ENCODE data around the gene HNRNPA0.

The HNRNPA0 gene

DNA sequence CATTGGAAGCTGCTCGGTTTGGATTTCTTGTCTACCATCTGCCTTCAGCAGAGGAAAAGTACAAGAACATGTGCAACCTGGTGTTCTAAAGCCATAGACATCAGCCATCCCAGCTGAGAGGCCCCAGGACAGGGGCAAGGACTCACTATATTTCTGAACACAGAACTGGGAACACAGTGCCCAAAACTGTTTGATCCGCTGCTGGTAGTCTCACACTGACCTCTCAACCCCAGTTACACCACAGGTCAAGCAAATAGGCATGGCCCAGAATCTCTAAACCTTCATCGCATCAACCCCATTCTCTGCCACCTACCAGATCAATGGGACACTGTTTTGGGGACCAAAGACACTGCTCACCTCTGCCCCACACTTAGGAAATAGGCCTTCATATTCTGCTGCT is 20.2 kb downstream of the HNRNPA0 start:
- TF ChIP-seq ARNTL (CRISPR knock-in tag; IDR thresholded peaks at IDR 0.05; ENCODE audit: borderline replicate concordance, low read depth) (no peak), GLIS3 (CRISPR knock-in tag; IDR thresholded peaks at IDR 0.05) (no peak), TSHZ2 (CRISPR knock-in tag; IDR thresholded peaks at IDR 0.05) (no peak), ZC3H10 (CRISPR knock-in tag; IDR thresholded peaks at IDR 0.05) (no peak), ZNF70 (CRISPR knock-in tag; IDR thresholded peaks at IDR 0.05) (no peak), ISL1 (CRISPR knock-in tag; IDR thresholded peaks at IDR 0.05) (no peak)
- TF ChIP-seq, protein P1, sequence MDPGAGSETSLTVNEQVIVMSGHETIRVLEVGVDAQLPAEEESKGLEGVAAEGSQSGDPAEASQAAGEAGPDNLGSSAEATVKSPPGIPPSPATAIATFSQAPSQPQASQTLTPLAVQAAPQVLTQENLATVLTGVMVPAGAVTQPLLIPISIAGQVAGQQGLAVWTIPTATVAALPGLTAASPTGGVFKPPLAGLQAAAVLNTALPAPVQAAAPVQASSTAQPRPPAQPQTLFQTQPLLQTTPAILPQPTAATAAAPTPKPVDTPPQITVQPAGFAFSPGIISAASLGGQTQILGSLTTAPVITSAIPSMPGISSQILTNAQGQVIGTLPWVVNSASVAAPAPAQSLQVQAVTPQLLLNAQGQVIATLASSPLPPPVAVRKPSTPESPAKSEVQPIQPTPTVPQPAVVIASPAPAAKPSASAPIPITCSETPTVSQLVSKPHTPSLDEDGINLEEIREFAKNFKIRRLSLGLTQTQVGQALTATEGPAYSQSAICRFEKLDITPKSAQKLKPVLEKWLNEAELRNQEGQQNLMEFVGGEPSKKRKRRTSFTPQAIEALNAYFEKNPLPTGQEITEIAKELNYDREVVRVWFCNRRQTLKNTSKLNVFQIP (CRISPR knock-in tag; IDR thresholded peaks at IDR 0.05; ENCODE audit: borderline replicate concordance, low read depth) = no peak
- no peak for ATAC-seq

DNA sequence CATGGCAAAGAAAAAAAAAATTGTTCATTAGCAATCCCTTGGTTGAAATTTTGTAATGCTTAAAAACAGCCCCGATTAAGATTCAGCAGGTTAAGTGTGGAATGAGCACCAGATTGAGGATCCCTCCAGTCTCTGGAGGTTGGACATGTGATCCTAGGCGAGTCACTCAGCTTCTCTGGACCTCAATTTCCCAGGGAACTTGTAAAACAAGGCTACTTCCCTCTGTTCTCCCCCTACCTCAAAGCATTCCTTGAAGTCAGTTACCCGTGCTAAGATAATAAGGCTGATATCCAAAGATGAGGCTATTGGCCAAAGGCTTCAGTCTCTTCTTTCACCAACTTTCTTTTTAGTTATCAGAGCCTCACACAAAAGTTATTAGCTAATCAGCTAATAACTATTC is 21.2 kb downstream of the HNRNPA0 start:
- no peak for TF ChIP-seq PATZ1 (CRISPR knock-in tag; IDR thresholded peaks at IDR 0.05; ENCODE audit: borderline replicate concordance)
- no peak for TF ChIP-seq ESRRG (CRISPR knock-in tag; IDR thresholded peaks at IDR 0.05)
- no peak for TF ChIP-seq SNAI2 (CRISPR knock-in tag; IDR thresholded peaks at IDR 0.05)
- no peak for TF ChIP-seq ZNF8 (CRISPR knock-in tag; IDR thresholded peaks at IDR 0.05)
- no peak for TF ChIP-seq TOX (CRISPR knock-in tag; IDR thresholded peaks at IDR 0.05; ENCODE audit: borderline replicate concordance)
- no peak for TF ChIP-seq ISL1 (CRISPR knock-in tag; IDR thresholded peaks at IDR 0.05)
- TF ChIP-seq CREB5 (CRISPR knock-in tag; IDR thresholded peaks at IDR 0.05; ENCODE audit: low read depth) = no peak
- no peak for ATAC-seq

DNA sequence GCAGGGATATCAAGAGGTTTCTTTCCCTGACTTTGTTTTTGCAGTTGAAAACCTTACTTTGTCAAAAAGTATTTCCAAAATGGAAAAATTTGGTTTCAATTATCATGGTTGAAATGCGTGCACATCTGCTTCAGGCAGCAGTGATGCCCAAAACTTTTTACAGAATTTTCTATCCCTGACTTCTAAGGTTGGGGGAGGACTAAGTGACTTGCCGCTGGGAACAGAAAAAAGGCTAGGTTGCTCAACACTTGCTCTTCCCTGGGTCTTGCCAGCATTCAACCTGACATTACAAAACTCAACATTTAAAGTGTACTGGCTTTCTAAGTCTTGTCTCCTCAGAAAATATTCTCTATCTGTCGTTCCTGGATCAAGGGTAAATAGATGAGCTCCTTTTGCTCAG is 23.0 kb downstream of the HNRNPA0 start:
- no peak for ATAC-seq
- no peak for TF ChIP-seq RARB (CRISPR knock-in tag; IDR thresholded peaks at IDR 0.05)
- TF ChIP-seq ZNF565 (CRISPR knock-in tag; conservative IDR thresholded peaks at IDR 0.05; ENCODE audit: low read depth) = no peak
- TF ChIP-seq ZFP3 (CRISPR knock-in tag; IDR thresholded peaks at IDR 0.05) = no peak

DNA sequence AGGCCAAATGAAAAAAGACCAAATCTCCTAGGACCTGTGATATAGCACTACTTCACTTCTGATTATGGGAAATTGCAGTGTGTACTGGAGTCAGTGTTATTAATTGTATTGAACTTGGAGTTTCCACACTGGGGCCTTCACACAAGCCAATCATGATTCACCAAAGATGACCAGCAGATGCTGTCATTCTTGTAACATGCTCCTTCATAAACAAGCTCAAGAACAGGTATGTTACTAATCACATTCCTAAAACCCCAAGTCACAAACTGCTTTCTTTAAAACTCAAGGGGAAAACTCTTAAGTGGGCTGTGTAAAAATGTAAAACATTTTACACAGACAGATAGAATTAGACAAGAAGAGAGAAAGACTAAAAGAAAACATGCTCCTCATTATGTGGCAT is 23.8 kb downstream of the HNRNPA0 start:
- TF ChIP-seq PATZ1 (CRISPR knock-in tag; IDR thresholded peaks at IDR 0.05; ENCODE audit: borderline replicate concordance) (no peak), RARB (CRISPR knock-in tag; IDR thresholded peaks at IDR 0.05) (no peak), PPARA (CRISPR knock-in tag; IDR thresholded peaks at IDR 0.05; ENCODE audit: borderline replicate concordance) (no peak), OSR1 (CRISPR knock-in tag; IDR thresholded peaks at IDR 0.05) (no peak), ZC3H10 (CRISPR knock-in tag; IDR thresholded peaks at IDR 0.05) (no peak), ZNF8 (CRISPR knock-in tag; IDR thresholded peaks at IDR 0.05) (no peak), CREB5 (CRISPR knock-in tag; IDR thresholded peaks at IDR 0.05; ENCODE audit: low read depth) (no peak), CSRNP3 (CRISPR knock-in tag; IDR thresholded peaks at IDR 0.05) (no peak), ZFP3 (CRISPR knock-in tag; IDR thresholded peaks at IDR 0.05) (no peak), BACH2 (CRISPR knock-in tag; IDR thresholded peaks at IDR 0.05; ENCODE audit: borderline replicate concordance) (no peak), CSDC2 (CRISPR knock-in tag; IDR thresholded peaks at IDR 0.05) (no peak), SNAI2 (CRISPR knock-in tag; IDR thresholded peaks at IDR 0.05) (no peak)
- TF ChIP-seq, protein P1 (CRISPR knock-in tag; IDR thresholded peaks at IDR 0.05; ENCODE audit: borderline replicate concordance, low read depth) = no peak
- ATAC-seq = no peak; the same call in 2 of the 3 replicates
